ENCODE measurements around the gene STK4. TPM values are rescaled to one million over a fixed set of nuclear protein-coding genes. Genes with fewer than 3 reads are reported as not detected.

STK4 gene
- total and polyA plus RNA-seq, 3 donors from 2014 or later, result 24.9 to 42.7 (median 39.6) TPM

DNA sequence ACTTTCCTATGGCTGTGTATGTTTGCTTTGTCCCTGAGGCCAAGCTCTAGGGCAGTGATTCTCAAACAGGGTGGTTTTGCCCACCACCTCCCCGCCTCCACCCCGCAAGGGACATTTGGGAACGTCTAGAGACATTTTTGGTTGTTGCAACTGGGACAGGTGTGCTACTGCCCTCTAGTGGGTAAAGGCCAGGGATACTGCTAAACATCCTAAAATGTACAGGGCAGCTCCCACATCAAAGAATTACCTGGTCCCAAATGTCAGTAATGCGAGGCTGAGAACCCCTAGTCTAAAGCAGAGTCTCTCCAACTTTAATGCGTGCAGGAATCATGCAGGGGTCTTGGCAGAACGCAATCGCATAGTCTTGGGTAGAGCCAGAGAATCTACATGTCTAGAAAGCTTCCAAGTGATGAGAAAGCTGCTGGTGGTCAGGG lies 129.5 kb downstream of the STK4 start:
- no peaks in the 10 kb centered on the region for H3K4me1 ChIP-seq
- H3K9me3 ChIP-seq, result no peaks in the 10 kb centered on the region
- peak; percentile 78 for DNase-seq
- peak in 2 of 3 experiments; percentile 54 to 71 for TF ChIP-seq CTCF (IDR thresholded peaks at IDR 0.05)
- TF ChIP-seq POLR2A (IDR thresholded peaks at IDR 0.05), result no peak
- intact Hi-C loops (cut with DNase I; ENCODE audit: low total_unique reads), result no loop called here
- H3K4me3 ChIP-seq, result no peak overlapping the region
- H3K36me3 ChIP-seq (ENCODE audit: low read depth, missing control alignments), result no peaks in the 10 kb centered on the region
- no peaks in the 10 kb centered on the region for H3K27me3 ChIP-seq
- no peak overlapping the region for H3K27ac ChIP-seq
- 15 to 24% methylated on average over 7 of the region's 7 CpGs for WGBS, 2 donors

DNA sequence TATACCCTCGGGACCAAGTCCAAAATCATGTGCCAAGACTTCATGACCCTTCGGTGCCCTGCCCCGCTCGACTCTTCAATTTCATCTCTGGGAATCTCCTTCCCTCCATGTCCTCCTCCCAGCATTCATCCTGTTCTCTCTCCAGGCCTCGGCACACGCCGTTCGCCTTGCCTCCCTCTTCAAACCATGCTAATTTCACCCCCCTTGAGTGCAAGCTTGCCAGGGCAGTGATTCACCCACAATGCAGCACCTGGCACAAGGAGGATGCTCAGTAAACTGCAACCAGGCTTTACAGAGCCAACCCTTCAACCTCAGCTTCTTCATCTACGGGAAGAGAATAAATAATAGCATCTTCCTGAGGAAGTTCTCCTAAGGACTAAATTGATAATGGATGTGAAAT lies 130.5 kb downstream of the STK4 start:
- intact Hi-C loops (cut with DNase I; ENCODE audit: low total_unique reads), result no loop called here
- Histone ChIP-seq H3K27ac (no peak overlapping the region), H3K27me3 (no peaks in the 10 kb centered on the region), H3K4me1 (no peaks in the 10 kb centered on the region), H3K4me3 (no peak overlapping the region), H3K9me3 (no peaks in the 10 kb centered on the region), H3K36me3 (ENCODE audit: low read depth, missing control alignments) (no peaks in the 10 kb centered on the region)
- DNase-seq, result no peak
- TF ChIP-seq CTCF (IDR thresholded peaks at IDR 0.05) (no peak), POLR2A (IDR thresholded peaks at IDR 0.05) (no peak)
- 60 to 62% methylated on average over 9 of the region's 9 CpGs for WGBS, 2 donors

GRCh38 chr20:45097485-45098102 lies 131.3 kb downstream of the STK4 start:
- no peaks in the 10 kb centered on the region for H3K36me3 ChIP-seq (ENCODE audit: low read depth, missing control alignments)
- intact Hi-C loops (cut with DNase I; ENCODE audit: low total_unique reads), result no loop called here
- no peaks in the 10 kb centered on the region for H3K27me3 ChIP-seq
- no peak overlapping the region for H3K27ac ChIP-seq
- peak; percentile 76 for DNase-seq
- H3K9me3 ChIP-seq, result no peaks in the 10 kb centered on the region
- no peaks in the 10 kb centered on the region for H3K4me1 ChIP-seq
- TF ChIP-seq CTCF (IDR thresholded peaks at IDR 0.05) (peak in 2 of 3 experiments; percentile 32 to 50), POLR2A (IDR thresholded peaks at IDR 0.05) (no peak)
- 22 to 23% methylated on average over 27 to 55 of the region's 56 CpGs for WGBS, 2 donors
- peak overlapping the region; percentile 34 to 59 for H3K4me3 ChIP-seq

GRCh38 chr20:45098103-45098773 lies 131.9 kb downstream of the STK4 start:
- Histone ChIP-seq H3K27ac (no peak overlapping the region), H3K36me3 (ENCODE audit: low read depth, missing control alignments) (no peaks in the 10 kb centered on the region), H3K9me3 (no peaks in the 10 kb centered on the region), H3K27me3 (no peaks in the 10 kb centered on the region), H3K4me1 (no peaks in the 10 kb centered on the region), H3K4me3 (peak overlapping the region; percentile 34 to 59)
- DNase-seq, result peak; percentile 55
- intact Hi-C loops (cut with DNase I; ENCODE audit: low total_unique reads), result no loop called here
- TF ChIP-seq POLR2A (IDR thresholded peaks at IDR 0.05) (no peak), CTCF (IDR thresholded peaks at IDR 0.05) (no peak)
- 5% methylated on average over 79 of the region's 91 CpGs; no CpG with 5 or more reads in 1 of the 2 donors for WGBS, 2 donors

Data from testis (tissue), 3 donors.